ENCODE data around the gene LPP.

The LPP gene

GRCh38 chr3:188188911-188189310 lies 35.0 kb downstream of the LPP start:
- H3K36me3 ChIP-seq (ENCODE audit: control insufficient read depth, insufficient read depth, low read length), result no peaks in the 10 kb centered on the region
- H3K9me3 ChIP-seq (ENCODE audit: control insufficient read depth, low read length), result no peaks in the 10 kb centered on the region
- no peak overlapping the region for H3K4me3 ChIP-seq (ENCODE audit: insufficient read depth, low read depth, low read length, poor library complexity, severe bottlenecking)
- H3K27me3 ChIP-seq (replicated peaks; ENCODE audit: control insufficient read depth, insufficient read depth, low read length, poor library complexity, severe bottlenecking), result no peaks in the 10 kb centered on the region
- H3K4me1 ChIP-seq (ENCODE audit: control insufficient read depth, insufficient read depth, low read length, poor library complexity, severe bottlenecking), result no peaks in the 10 kb centered on the region
- DNase-seq, result no peak
- H3K27ac ChIP-seq (ENCODE audit: insufficient read depth, low read length, poor library complexity, severe bottlenecking), result no peak overlapping the region

GRCh38 chr3:188191460-188191859 lies 37.5 kb downstream of the LPP start:
- Histone ChIP-seq H3K9me3 (ENCODE audit: control insufficient read depth, low read length) (no peaks in the 10 kb centered on the region), H3K27me3 (replicated peaks; ENCODE audit: control insufficient read depth, insufficient read depth, low read length, poor library complexity, severe bottlenecking) (no peaks in the 10 kb centered on the region), H3K4me1 (ENCODE audit: control insufficient read depth, insufficient read depth, low read length, poor library complexity, severe bottlenecking) (no peaks in the 10 kb centered on the region), H3K27ac (ENCODE audit: insufficient read depth, low read length, poor library complexity, severe bottlenecking) (no peak overlapping the region), H3K36me3 (ENCODE audit: control insufficient read depth, insufficient read depth, low read length) (no peaks in the 10 kb centered on the region), H3K4me3 (ENCODE audit: insufficient read depth, low read depth, low read length, poor library complexity, severe bottlenecking) (no peak overlapping the region)
- DNase-seq, result no peak

- no peaks in the 10 kb centered on the region for H3K27me3 ChIP-seq (replicated peaks; ENCODE audit: control insufficient read depth, insufficient read depth, low read length, poor library complexity, severe bottlenecking)
- DNase-seq, result no peak
- no peaks in the 10 kb centered on the region for H3K4me1 ChIP-seq (ENCODE audit: control insufficient read depth, insufficient read depth, low read length, poor library complexity, severe bottlenecking)
- H3K27ac ChIP-seq (ENCODE audit: insufficient read depth, low read length, poor library complexity, severe bottlenecking), result no peak overlapping the region
- H3K36me3 ChIP-seq (ENCODE audit: control insufficient read depth, insufficient read depth, low read length), result no peaks in the 10 kb centered on the region
- no peak overlapping the region for H3K4me3 ChIP-seq (ENCODE audit: insufficient read depth, low read depth, low read length, poor library complexity, severe bottlenecking)
- H3K9me3 ChIP-seq (ENCODE audit: control insufficient read depth, low read length), result no peaks in the 10 kb centered on the region
Observed at GRCh38 chr3:188192034-188192433, 38.1 kb downstream of the LPP start.

GRCh38 chr3:188194332-188194731 lies 40.4 kb downstream of the LPP start:
- H3K9me3 ChIP-seq (ENCODE audit: control insufficient read depth, low read length), result no peaks in the 10 kb centered on the region
- H3K4me3 ChIP-seq (ENCODE audit: insufficient read depth, low read depth, low read length, poor library complexity, severe bottlenecking), result no peak overlapping the region
- no peaks in the 10 kb centered on the region for H3K27me3 ChIP-seq (replicated peaks; ENCODE audit: control insufficient read depth, insufficient read depth, low read length, poor library complexity, severe bottlenecking)
- no peaks in the 10 kb centered on the region for H3K36me3 ChIP-seq (ENCODE audit: control insufficient read depth, insufficient read depth, low read length)
- H3K4me1 ChIP-seq (ENCODE audit: control insufficient read depth, insufficient read depth, low read length, poor library complexity, severe bottlenecking), result no peaks in the 10 kb centered on the region
- DNase-seq, result no peak
- no peak overlapping the region for H3K27ac ChIP-seq (ENCODE audit: insufficient read depth, low read length, poor library complexity, severe bottlenecking)

GRCh38 chr3:188196232-188196990 lies 42.5 kb downstream of the LPP start:
- no peak overlapping the region for H3K27ac ChIP-seq (ENCODE audit: insufficient read depth, low read length, poor library complexity, severe bottlenecking)
- no peaks in the 10 kb centered on the region for H3K27me3 ChIP-seq (replicated peaks; ENCODE audit: control insufficient read depth, insufficient read depth, low read length, poor library complexity, severe bottlenecking)
- DNase-seq, result no peak
- no peaks in the 10 kb centered on the region for H3K9me3 ChIP-seq (ENCODE audit: control insufficient read depth, low read length)
- no peaks in the 10 kb centered on the region for H3K4me1 ChIP-seq (ENCODE audit: control insufficient read depth, insufficient read depth, low read length, poor library complexity, severe bottlenecking)
- H3K4me3 ChIP-seq (ENCODE audit: insufficient read depth, low read depth, low read length, poor library complexity, severe bottlenecking), result no peak overlapping the region
- H3K36me3 ChIP-seq (ENCODE audit: control insufficient read depth, insufficient read depth, low read length), result no peaks in the 10 kb centered on the region

- Histone ChIP-seq H3K4me1 (ENCODE audit: control insufficient read depth, insufficient read depth, low read length, poor library complexity, severe bottlenecking) (no peaks in the 10 kb centered on the region), H3K9me3 (ENCODE audit: control insufficient read depth, low read length) (no peaks in the 10 kb centered on the region), H3K36me3 (ENCODE audit: control insufficient read depth, insufficient read depth, low read length) (no peaks in the 10 kb centered on the region), H3K27me3 (replicated peaks; ENCODE audit: control insufficient read depth, insufficient read depth, low read length, poor library complexity, severe bottlenecking) (no peaks in the 10 kb centered on the region), H3K4me3 (ENCODE audit: insufficient read depth, low read depth, low read length, poor library complexity, severe bottlenecking) (no peak overlapping the region), H3K27ac (ENCODE audit: insufficient read depth, low read length, poor library complexity, severe bottlenecking) (no peak overlapping the region)
- no peak for DNase-seq
Observed at GRCh38 chr3:188197388-188197847, 43.5 kb downstream of the LPP start.

GRCh38 chr3:188198001-188198400 lies 44.0 kb downstream of the LPP start:
- Histone ChIP-seq H3K36me3 (ENCODE audit: control insufficient read depth, insufficient read depth, low read length) (no peaks in the 10 kb centered on the region), H3K27me3 (replicated peaks; ENCODE audit: control insufficient read depth, insufficient read depth, low read length, poor library complexity, severe bottlenecking) (no peaks in the 10 kb centered on the region), H3K4me1 (ENCODE audit: control insufficient read depth, insufficient read depth, low read length, poor library complexity, severe bottlenecking) (no peaks in the 10 kb centered on the region), H3K9me3 (ENCODE audit: control insufficient read depth, low read length) (no peaks in the 10 kb centered on the region), H3K4me3 (ENCODE audit: insufficient read depth, low read depth, low read length, poor library complexity, severe bottlenecking) (no peak overlapping the region), H3K27ac (ENCODE audit: insufficient read depth, low read length, poor library complexity, severe bottlenecking) (no peak overlapping the region)
- DNase-seq, result no peak

- DNase-seq, result no peak
- Histone ChIP-seq H3K27ac (ENCODE audit: insufficient read depth, low read length, poor library complexity, severe bottlenecking) (no peak overlapping the region), H3K4me1 (ENCODE audit: control insufficient read depth, insufficient read depth, low read length, poor library complexity, severe bottlenecking) (no peaks in the 10 kb centered on the region), H3K4me3 (ENCODE audit: insufficient read depth, low read depth, low read length, poor library complexity, severe bottlenecking) (no peak overlapping the region), H3K27me3 (replicated peaks; ENCODE audit: control insufficient read depth, insufficient read depth, low read length, poor library complexity, severe bottlenecking) (no peaks in the 10 kb centered on the region), H3K9me3 (ENCODE audit: control insufficient read depth, low read length) (no peaks in the 10 kb centered on the region), H3K36me3 (ENCODE audit: control insufficient read depth, insufficient read depth, low read length) (no peaks in the 10 kb centered on the region)
Observed at GRCh38 chr3:188198760-188199327, 44.9 kb downstream of the LPP start.

- Histone ChIP-seq H3K9me3 (ENCODE audit: control insufficient read depth, low read length) (no peaks in the 10 kb centered on the region), H3K27me3 (replicated peaks; ENCODE audit: control insufficient read depth, insufficient read depth, low read length, poor library complexity, severe bottlenecking) (no peaks in the 10 kb centered on the region), H3K4me3 (ENCODE audit: insufficient read depth, low read depth, low read length, poor library complexity, severe bottlenecking) (no peak overlapping the region), H3K4me1 (ENCODE audit: control insufficient read depth, insufficient read depth, low read length, poor library complexity, severe bottlenecking) (no peaks in the 10 kb centered on the region), H3K36me3 (ENCODE audit: control insufficient read depth, insufficient read depth, low read length) (no peaks in the 10 kb centered on the region), H3K27ac (ENCODE audit: insufficient read depth, low read length, poor library complexity, severe bottlenecking) (no peak overlapping the region)
- DNase-seq, result no peak
Observed at GRCh38 chr3:188199386-188199785, 45.4 kb downstream of the LPP start.

GRCh38 chr3:188200481-188200880 lies 46.5 kb downstream of the LPP start:
- no peak for DNase-seq
- H3K9me3 ChIP-seq (ENCODE audit: control insufficient read depth, low read length), result no peaks in the 10 kb centered on the region
- no peak overlapping the region for H3K4me3 ChIP-seq (ENCODE audit: insufficient read depth, low read depth, low read length, poor library complexity, severe bottlenecking)
- H3K36me3 ChIP-seq (ENCODE audit: control insufficient read depth, insufficient read depth, low read length), result no peaks in the 10 kb centered on the region
- no peaks in the 10 kb centered on the region for H3K27me3 ChIP-seq (replicated peaks; ENCODE audit: control insufficient read depth, insufficient read depth, low read length, poor library complexity, severe bottlenecking)
- H3K27ac ChIP-seq (ENCODE audit: insufficient read depth, low read length, poor library complexity, severe bottlenecking), result no peak overlapping the region
- no peaks in the 10 kb centered on the region for H3K4me1 ChIP-seq (ENCODE audit: control insufficient read depth, insufficient read depth, low read length, poor library complexity, severe bottlenecking)
